Stimulated activated CD4-positive, alpha-beta T cell treated with anti-CD3 and anti-CD28 coated beads, TNF-alpha, amount 100 ng/mL, for 1 hour (primary cell): Measurements from ENCODE around the gene SH3RF3.

Experiments
- DNase-seq, 3 donors: peaks; one replicate each; pipeline ENCODE4 v3.0.0-alpha.2; 2020; ENCODE audit warnings: low read depth in 3 of 3, low spot score in 1 of 3

The SH3RF3 gene

DNA sequence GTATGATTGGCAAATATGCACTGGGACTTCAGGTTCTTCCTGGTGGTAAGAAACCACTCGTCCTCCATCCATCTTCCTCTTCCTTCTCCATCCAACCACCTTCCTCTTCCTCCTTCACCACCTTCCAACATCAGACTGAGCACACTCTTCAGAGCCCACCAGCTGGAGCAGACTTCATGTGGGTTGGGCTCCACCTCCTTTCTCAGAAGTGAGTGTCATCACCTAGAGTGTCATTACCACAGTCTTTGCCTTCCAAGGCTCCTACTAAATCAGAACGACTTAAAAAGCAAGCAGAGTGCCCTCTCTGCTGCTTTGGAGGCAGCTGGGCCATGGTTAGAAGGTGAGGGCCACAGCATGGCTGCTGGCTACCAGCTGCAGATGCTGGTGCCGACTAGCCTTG lies 171.6 kb downstream of the SH3RF3 start:
- DNase-seq = no peak

DNA sequence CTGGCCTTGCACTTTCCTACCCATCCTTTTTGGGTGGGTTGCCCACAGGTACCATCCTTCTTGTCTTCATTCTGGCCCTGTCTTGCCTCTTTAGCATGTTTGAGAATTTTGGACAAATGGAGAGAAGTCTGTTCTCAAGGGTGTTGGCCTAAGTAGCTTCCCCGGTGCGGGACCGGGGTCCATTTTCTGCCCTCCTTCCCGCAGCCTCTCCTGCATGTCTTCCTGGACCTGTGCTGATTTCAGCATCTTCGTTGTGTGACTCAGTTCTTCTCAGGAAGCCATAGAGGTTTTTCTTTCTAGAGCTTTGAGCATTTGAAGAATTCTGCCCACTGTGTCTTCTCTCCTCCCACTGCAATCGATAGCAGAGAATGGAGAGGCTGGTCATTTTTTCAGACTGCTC lies 172.7 kb downstream of the SH3RF3 start:
- no peak for DNase-seq

DNA sequence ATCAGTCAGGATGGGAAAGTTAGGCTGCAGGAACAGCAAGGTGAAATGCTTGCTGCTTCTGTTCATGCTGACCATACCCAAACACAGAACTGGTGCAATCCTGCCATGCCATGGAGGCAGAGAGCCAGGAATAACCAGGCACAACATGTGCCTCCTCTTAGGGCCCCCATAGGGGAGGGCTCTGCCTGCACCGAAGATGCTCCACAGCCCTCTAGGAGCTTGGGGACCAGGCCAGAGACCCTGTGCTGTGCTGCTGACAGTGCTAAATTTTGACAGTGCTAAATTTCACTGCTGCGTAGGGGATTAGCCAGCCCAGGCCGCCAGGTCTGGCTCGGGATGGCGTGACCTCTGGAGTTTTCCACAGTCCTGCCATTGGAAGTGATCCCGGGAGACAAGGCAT lies 173.3 kb downstream of the SH3RF3 start:
- DNase-seq = no peak

DNA sequence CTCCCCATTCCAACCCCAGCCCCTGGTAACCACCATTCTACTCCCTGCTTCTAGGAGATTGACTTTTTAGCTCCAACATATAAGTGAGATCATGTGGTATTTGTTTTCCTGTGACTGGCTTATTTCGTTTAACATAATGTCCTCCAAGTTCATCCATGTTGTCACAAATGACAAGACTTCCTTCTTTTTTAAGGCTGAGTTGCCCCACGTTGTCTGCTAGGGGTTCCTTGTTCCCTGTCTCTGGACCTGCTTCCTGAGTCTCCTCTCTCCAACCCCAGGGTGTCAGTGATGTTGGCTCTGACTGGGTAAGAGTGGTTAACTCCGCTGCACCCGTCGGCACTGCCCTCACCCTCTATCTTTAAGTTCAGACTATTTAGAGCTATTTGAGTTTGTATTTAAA lies 175.2 kb downstream of the SH3RF3 start:
- no peak for DNase-seq

DNA sequence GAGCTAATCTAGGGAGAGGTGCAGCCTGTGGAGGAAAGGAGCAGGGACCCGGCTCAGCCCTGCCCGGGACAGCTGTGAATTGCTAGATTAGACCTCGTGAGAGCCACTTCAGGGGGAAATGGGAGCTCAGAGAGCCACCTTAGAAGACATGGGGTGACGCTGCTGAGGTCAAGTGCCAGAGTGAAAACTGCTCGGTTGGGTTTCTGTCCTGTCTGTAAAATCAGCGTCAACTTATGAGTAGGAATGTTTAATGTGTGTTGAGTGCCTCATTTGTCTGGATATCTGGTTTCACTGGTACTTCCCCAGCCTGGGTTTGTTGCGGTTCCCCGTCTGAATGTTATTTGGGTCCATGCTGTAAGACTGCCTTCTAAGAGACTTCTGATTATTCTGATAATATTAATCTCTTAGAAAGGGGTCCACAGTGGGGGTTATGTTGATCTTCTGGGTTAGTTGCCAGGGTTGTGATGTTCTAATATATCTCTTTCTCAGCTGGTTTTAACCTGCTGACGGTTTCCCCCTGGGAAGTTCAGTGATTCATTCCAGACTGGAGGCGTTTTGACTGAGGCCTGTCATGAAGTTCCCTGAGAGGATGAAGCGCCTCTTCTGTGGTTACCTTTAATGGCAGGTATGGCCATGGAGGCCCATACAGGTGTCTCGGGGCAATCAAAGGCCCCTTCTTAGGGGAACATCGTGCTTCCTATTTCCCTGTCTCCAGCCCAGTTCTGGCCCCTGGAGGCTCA lies 175.9 kb downstream of the SH3RF3 start:
- DNase-seq = no peak

DNA sequence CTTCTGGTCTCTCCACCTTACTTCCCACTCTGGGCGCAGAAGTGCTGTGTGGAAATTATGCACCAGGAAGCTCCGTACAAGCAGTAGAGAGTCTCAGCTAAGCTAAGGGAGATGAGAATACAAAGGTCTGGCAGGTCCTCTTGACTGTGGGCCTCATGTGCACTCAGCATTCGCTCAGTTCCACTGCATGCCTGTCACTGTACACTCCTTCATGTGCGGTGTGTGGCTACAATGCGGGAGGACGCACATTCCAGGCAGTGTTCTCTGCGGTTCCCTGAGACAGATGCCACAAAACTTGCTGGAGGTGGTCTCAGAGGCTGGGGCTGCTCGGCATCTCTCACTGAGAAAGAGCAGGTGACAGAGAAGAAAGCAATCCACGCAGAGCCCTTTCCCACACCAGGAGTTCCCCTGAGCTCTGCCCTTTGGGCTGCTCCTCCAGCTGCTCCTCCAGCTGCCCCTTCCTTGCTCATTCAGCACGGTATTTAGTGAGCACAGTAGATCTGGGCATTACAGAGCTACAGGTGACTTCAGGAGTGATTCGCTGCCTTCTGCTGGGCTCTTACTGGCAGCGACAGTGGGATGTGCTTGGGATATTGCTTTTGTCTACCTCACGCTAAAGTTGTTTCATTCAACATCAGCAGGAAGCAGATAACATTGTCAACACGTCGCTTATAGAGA lies 176.6 kb downstream of the SH3RF3 start:
- DNase-seq = no peak

DNA sequence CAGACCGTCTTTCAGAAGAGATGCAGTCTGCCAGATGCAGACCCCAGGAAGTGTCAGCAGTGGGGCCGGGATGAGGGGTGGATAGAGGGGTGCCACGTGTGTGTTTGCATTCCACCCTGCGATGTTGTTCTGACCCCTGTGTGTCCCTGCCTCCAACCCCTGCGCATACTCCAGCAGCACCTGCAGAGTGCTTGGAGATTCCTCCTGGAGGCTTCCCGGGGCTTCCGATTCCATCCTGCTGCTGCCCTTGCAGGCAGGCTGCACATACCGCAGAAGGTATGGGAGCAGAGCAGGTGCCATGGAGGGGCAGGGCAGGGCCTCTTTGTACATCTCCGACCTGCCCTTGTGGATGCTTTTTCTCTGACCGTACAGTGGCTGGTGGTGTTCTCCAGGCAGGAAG lies 177.2 kb downstream of the SH3RF3 start:
- no peak for DNase-seq

DNA sequence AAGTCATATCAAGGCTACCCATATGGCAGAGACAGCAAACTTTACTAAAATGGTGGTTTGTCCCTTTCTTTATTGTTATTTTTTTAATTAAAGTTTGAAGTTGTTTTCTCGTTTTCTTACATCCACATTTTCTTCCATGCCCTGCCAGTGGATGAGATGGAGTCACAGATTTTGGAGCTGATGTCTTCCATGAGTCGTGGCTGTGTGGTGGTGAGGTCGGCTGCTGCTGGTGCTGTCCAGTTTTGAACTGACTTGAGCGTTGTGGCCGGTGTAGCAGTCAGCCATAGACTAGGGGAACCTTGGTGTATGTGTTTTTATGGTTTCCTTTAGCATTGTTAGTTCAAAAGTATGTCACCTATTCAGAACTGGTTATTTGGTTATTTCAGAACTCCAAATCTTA lies 182.8 kb downstream of the SH3RF3 start:
- DNase-seq = no peak

DNA sequence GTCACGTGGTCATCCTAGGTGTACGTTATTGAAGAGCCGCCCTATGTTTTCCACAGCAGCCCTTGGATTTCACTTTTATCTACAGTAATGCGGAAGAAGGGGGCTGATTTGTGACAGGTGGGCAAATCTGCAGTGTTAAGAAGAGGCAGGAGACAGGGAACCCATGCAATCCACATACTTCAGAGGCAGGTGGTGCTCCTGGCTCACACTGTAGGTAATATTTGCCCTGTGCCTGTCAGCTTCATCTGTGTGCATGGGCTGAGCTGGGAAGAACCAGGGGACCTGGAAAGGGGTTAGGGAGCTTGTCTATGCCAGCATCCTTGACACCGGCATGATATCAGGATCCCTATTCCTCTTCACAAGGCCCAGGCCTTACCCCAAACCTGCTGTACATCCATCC lies 183.9 kb downstream of the SH3RF3 start:
- DNase-seq = no peak

DNA sequence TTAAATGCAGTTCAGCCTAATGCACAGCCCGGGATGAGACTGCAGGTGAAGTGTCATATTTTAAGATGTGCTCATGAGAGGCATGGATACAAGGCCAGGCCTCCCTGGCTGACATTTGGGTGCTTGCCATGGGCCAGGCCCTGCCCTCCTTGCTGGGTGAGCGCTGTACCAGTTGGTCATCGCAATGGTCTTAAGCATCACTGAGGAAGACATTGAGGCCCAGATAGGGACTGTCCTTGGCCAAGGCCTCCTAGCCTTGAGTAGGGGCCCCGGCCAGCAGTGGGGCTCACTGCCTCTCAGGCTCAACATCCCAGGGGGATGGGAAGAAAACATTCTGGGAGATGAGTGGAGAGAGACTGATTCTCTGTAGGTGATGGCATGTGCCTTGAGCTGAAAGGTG lies 184.3 kb downstream of the SH3RF3 start:
- DNase-seq = no peak

DNA sequence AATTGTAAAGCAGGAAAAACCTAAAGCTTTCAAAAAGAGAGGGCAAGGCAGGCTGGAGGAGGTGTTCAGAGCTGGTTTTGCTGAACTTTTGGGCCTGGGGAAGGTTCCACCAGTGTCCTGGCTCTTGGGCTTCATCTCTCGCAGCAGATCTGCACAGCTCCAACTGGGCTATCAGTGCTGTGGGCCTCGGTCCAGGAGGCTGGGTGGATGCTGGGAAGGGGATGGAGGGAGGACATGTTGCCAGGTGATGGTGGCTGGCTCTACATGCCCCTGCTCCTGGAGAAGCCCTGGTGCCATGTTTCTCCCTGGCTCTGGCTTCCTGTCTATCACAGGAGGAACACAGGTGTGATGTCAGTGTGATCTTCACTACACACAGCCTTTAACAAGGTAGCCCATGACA lies 187.1 kb downstream of the SH3RF3 start:
- no peak for DNase-seq

DNA sequence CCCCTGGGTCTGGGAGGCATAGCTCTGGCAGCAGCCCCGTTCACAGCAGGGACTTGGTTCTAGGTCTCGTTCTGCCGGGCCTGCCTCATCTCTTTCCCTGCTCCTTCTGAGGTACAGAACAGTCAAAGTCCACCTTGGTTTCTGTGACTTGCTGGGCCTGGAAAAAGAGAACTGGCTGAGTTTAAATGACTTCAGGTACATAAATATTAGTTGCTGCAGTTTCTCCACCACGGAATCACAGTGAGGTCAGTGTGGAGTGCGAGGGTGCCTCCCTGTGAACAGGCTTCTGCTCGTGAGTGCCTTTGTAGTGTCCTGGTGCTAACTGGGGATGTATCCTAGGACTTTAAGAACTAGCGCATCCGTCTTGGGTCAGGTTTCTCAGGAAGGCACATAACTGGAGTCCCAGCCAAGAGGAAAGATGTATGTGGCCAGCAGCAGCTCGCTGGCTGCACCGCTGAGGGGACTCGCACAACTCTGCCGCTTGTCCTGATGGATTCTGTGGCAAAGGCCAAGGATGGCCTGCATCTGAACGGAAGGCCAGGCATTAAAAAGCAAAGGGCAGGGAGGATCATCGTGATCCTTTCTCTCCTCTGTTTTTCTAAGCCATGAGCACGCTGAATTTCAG lies 188.6 kb downstream of the SH3RF3 start:
- no peak for DNase-seq

DNA sequence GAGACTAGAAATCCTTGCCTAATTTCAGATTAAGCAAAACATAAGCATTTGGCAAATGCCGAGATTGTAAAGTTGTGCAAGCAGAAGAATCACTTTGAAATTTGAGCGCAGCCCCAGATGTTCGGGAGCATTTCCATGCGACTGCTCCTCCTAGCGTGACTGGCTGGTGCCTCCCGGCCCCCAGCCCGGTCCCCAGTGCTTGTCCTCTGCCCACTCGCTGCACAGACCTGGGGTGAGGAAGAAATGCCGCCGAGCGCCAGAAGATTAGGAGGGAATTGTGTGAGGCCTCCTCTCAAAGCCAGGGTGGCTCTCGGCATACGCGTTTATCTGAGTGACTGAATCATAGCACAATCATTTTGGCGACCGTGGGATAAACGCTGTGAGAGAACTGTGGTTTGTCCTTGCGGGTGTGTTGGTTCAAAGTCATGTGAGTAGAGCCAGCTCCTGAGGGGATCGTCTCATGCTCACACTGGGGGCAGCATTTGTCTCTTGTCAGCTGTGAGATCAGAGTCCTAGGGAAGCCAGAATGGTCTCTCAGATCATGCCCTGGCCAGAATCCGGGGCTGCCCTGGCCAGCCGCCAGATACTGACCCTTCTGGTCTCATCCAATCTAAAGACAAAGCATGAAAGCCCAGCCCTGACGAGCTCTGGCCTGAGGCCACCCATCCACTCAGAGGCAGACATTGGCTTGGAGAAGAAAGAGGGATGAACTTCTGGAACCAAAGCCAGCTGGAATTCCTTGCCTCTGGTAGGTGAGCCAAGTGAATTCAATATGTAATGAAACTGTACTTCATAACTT lies 189.3 kb downstream of the SH3RF3 start:
- no peak for DNase-seq

DNA sequence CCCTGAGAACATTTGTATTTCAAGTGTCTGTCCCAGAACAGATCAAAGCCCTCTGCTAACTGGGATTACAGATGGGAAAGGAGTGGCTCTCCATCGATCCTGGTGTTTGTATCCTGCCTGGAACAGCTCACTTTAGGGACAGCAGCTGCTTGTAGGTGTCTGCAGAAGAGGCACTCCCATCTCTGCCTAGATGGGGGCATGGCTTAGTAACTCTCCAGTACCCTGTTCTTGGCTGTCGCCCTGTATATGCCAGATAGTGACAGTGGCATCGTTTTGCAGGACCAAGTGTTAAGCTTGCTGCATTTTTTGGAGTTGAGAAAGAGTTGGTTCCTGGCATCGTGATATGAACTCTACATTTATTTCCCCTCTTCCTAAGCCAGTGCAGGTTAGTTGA lies 189.9 kb downstream of the SH3RF3 start:
- DNase-seq = no peak

DNA sequence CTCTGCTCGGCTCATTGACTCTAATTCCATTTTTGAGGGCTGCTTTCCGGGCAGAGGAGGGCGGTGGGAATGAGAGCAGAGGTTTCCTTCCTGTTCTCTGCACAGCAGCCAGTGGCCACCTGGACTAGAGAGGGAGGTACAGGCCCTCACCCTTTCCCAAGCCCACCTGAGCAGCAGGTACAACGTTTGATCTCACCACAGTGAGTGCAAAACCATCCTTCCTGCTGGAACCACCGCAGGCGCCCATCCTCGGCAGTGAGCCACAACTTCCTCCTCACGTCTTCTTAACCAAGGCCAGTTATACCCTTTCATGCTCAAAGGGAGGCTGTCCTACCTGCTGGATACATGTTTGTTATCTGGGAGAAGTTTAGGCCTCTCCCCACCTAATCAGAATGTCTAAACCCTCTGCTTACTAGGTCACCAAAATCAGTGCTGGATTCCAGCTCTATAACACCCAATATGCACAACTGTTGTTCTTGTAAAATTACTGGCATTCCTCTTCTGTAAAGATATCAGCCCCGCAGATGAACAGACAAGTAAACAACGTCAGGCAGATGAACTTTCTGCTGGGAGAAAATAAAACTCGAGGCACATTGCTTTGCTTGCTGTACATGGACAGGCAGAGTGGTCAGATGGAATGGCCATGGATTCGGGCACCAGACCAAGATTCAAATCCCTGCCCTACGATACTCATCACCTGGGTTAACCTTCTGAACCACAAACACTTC lies 191.4 kb downstream of the SH3RF3 start:
- DNase-seq = no peak

DNA sequence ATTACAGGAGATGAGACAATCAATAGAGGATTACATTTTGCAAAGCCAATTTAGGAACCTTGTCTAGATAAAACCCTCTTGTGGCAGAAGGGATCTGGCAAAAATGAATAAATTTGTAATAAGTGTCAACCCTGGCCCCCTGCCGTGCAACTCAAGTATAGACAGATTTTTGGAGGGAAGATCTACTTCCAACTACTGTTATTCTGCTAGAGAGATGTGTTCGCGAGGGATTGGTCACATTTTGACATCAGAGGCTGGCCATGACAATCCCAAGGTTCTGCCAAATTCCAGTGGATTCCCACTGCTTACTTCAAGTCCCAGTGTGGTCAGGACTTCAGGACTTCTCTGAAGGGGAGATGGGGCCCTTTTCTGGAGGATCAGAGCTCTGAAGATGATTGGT lies 192.6 kb downstream of the SH3RF3 start:
- no peak for DNase-seq

DNA sequence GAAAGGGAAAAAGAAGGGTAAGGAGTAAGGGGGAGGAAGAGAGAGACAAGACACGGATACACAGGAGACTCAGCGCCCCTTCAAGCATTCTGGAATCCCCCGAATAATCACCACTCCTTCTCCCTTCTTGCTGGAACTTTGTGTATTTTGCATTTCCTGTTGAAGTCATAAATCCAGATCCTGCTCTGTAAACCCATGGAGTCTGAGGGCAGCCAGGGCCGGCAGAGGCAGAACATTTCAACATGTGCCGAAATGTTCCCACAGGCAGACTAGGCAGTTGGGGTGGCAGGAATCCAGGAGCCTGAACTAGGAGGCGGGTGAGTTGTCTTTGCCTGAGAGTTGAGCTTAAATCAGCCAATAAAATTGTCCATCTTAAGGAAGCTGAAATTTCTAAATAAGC lies 193.1 kb downstream of the SH3RF3 start:
- no peak for DNase-seq

DNA sequence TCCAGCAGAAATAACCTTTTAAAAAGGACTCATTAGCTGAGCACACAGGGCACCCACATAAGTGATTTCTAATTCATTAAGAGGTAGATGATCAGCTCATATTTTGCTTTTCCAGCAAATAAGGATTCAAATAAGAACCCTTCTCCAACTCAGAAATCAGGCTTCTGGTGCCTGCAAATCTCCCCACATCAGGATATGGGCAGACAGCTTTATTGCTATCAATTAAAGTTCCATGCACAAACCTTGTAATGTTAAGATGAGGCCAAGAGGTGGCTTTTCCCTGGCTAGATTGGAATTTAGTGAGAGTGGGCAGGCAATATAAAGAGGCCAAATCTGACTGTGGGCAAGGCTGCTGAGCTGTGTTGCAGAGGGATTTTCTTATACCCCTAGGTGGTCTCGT lies 193.6 kb downstream of the SH3RF3 start:
- DNase-seq = no peak

DNA sequence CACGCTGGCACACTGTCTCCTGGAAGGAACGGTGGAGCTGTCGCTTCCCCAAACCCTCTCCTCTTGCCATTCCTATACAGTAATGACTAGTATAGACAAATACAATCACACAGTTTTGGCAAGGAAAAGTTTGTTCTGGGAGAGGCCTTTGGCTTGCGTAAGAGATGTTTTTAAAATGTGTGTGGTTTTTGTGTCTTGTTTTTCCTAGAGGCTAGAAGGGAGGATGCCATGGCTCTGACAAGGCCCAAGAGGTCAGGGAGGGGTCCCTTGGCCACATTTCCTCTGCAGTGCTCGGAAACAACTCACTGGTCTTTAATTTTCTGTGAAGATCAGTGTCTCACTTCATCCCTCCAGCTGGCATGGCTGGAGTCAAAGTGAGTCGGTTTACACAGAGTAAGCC lies 195.9 kb downstream of the SH3RF3 start:
- DNase-seq = no peak

DNA sequence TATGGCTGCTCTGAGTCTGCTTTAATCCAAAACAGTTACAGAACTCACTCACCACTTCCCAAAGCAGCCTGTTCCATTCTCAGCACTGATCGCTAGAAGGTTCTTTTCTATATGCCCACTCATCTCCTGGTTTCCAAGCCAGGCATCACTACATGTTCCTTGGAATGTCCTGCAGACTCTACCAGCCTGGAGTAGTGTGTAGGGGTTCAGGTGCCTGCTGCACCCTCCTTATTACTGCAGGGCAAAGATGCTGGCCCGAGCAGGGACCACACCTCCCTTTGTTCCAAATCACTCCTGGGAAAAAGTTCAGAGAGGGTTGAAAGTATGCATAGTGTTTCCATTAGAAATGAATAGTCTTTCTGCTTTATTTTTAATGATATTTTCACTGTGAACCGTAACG lies 196.6 kb downstream of the SH3RF3 start:
- DNase-seq = no peak

DNA sequence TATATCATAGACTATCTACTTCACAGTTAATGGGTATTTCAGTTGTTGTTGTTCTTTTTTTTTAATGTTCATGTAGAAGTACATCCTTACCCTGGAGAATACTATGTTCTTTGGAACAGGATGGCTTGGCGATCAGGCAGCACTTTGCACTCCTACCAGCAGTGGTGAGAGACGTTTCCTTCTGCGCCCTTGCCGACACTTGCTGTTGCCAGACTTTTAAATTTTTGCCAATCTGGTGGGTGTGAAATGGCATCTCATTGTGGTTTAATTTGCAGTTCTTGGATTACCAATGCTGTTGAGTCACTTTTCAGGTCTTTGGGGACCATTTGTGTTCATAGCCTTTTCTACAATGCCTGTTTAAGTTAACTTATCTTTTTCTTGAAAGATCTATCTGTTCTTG lies 197.3 kb downstream of the SH3RF3 start:
- no peak for DNase-seq
